NT2/D1 (cell line): ENCODE data around the gene TBC1D10A.

ENCODE experiments used
- DNase-seq: peaks from one replicate; pipeline ENCODE4 v3.0.0-alpha.2; 2011; ENCODE audit warnings: low read depth, low spot score
- H3K27me3 ChIP-seq: 2 replicates; pipeline ENCODE4 v1.6.0; 2011; ENCODE audit warnings: mild to moderate bottlenecking; ENCODE audit not compliant: insufficient read length, insufficient read depth
- H3K36me3 ChIP-seq: 2 replicates; pipeline ENCODE4 v1.6.1; 2011; ENCODE audit warnings: mild to moderate bottlenecking, low read length, mixed read lengths; ENCODE audit not compliant: insufficient read depth, insufficient read length
- H3K4me1 ChIP-seq: 2 replicates; pipeline ENCODE4 v1.5.1; 2011; ENCODE audit not compliant: insufficient read depth, insufficient read length
- H3K4me3 ChIP-seq: 2 replicates; pipeline ENCODE4 v1.5.1; 2011; ENCODE audit warnings: low read depth; ENCODE audit not compliant: insufficient read length
- H3K9ac ChIP-seq: 2 replicates; pipeline ENCODE4 v1.6.0; 2011; ENCODE audit warnings: low read depth; ENCODE audit not compliant: insufficient read length
- H3K9me3 ChIP-seq: 2 replicates; pipeline ENCODE4 v1.5.1; 2011; ENCODE audit warnings: mild to moderate bottlenecking, low read length; ENCODE audit not compliant: insufficient read depth
- SUZ12 ChIP-seq: IDR thresholded peaks from 2 replicates; pipeline ENCODE4 v1.6.1; 2011; ENCODE audit not compliant: insufficient read length, insufficient read depth; ENCODE audit errors: extremely low read depth
- YY1 ChIP-seq: IDR thresholded peaks from 2 replicates; pipeline ENCODE4 v1.6.1; 2011; ENCODE audit not compliant: insufficient read length, insufficient read depth
- ZNF274 ChIP-seq: IDR thresholded peaks from 2 replicates; pipeline ENCODE4 v1.6.1; 2011; ENCODE audit warnings: mild to moderate bottlenecking, low read depth, low read length

Gene TBC1D10A

DNA sequence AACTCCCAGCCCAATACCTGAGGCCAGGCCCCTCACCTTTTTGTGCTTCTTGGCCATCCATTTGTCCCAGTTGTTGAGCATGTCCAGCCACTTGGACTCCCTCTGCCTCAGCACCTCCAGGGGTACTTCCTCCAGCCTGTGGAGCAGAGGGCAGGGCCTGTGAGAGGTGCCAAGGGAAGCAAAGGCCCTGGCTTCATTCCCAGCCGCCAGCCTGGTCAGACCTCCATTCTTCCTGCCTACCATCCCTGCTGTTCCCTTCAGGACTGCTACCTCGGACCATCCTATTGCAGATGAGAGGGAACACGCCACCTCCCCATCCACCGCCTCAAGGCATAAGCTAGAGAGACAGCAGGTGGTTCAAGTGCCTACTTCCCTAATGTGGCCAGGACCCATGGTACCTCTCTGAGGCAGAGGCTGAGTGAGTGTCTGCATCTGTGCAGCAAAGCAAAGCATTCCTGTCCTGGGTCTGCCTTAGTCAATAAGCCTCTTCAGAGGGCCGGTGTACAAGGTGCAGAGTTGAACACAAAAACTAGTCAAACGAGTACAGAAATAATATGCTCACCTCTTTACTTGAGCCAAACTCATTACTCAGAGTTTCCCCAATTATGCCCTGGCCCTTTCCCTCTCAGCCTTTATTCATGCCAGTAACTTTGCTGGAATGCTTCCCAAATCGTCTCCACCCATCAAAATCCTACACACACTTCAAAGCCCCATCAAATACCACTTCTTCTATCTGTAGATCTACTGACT, 22.1 kb downstream of the TBC1D10A start:
- peaks cover 16% of the 10 kb centered on the region for H3K4me1 ChIP-seq
- no peaks in the 10 kb centered on the region for H3K27me3 ChIP-seq
- no peak for DNase-seq
- H3K9me3 ChIP-seq, result no peaks in the 10 kb centered on the region
- no peak for TF ChIP-seq SUZ12
- no peak for TF ChIP-seq YY1
- H3K36me3 ChIP-seq, result peaks cover 20% of the 10 kb centered on the region
- H3K4me3 ChIP-seq, result no peak overlapping the region
- no peak overlapping the region for H3K9ac ChIP-seq

DNA sequence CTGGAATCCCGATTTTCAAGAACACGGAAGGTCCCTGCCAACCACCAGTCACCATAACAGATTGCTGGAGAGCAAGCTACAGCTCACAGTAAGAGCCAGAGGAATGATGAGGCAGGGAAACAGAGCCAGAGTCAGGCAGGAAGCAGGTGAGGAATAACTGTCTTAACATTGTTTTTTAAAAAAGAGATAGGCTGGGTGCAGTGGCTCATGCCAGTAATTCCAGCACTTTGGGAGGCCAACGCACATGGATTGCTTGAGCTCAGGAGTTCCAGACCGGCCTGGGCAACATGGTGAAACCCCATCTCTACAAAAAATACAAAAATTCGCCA, 24.0 kb downstream of the TBC1D10A start:
- TF ChIP-seq SUZ12 (no peak), YY1 (no peak), ZNF274 (no peak)
- Histone ChIP-seq H3K27me3 (no peaks in the 10 kb centered on the region), H3K36me3 (peaks cover 34% of the 10 kb centered on the region), H3K9ac (no peak overlapping the region), H3K9me3 (no peaks in the 10 kb centered on the region), H3K4me1 (peaks cover 16% of the 10 kb centered on the region), H3K4me3 (no peak overlapping the region)
- no peak for DNase-seq

DNA sequence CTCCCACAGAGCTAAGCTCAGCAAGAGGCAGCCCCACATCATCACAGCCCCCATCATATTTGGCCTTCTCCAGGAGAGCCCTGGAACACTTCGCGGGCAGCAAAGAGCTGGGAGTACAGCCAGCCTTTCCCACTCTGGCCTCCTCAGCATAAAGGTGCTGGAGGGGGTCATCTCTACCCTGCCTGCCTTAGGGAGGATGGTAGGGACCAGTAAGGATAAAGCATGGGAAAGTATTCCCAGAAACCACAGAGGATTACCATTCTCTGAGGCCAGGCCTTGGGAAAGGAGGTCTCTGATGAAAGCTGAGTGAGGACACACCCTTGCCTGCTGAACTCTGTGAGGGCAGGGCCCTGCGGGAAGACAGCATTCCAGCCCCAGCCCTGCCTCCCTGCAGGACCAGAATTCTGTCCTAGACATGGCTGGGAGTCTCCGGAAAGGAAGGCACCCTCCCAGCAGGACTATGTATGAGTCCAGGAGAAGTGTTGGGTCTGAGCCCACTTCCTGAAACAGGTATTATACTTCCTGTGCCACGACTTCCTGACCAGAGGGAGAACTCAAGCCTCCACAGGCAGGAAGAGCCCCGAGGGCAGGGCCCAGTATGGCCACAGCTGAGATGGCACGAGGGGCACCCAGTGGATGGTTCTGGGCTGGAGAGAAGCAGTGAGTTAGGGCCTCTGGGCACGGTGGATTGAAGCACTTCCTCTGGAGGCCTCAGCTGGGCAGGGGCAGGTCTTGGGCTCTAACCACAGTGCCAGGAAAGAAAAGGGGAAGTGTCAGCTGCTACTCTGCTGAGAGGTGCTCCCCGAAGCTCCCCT, 24.5 kb downstream of the TBC1D10A start:
- no peak for DNase-seq
- Histone ChIP-seq H3K27me3 (no peaks in the 10 kb centered on the region), H3K36me3 (peaks cover 39% of the 10 kb centered on the region), H3K4me1 (peaks cover 18% of the 10 kb centered on the region), H3K4me3 (no peak overlapping the region), H3K9ac (no peak overlapping the region), H3K9me3 (no peaks in the 10 kb centered on the region)
- TF ChIP-seq SUZ12, result no peak
- TF ChIP-seq YY1, result no peak
- no peak for TF ChIP-seq ZNF274

DNA sequence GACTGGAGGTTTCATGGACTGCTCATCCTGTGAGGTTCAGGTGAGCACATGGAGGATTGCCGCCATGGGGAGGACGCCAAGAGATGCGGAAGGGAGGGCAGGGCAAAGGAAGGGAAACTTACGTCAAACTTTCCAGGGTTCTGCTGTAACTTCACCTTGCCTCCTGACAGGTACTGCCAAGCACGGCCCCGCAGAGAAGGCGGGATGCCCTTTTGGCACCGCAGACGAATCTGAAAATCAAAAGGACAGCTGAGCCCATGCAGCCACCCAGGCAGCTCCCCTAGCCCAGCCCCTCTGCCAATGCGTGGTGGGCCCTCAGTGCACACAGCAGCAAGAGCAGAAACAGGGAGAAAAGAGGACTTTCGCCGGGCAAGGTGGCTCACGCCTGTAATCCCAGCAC, 27.4 kb downstream of the TBC1D10A start:
- H3K9ac ChIP-seq, result no peak overlapping the region
- peaks cover 64% of the 10 kb centered on the region for H3K36me3 ChIP-seq
- no peaks in the 10 kb centered on the region for H3K27me3 ChIP-seq
- TF ChIP-seq SUZ12 (no peak), YY1 (no peak), ZNF274 (no peak)
- no peaks in the 10 kb centered on the region for H3K9me3 ChIP-seq
- peaks cover 13% of the 10 kb centered on the region for H3K4me1 ChIP-seq
- no peak overlapping the region for H3K4me3 ChIP-seq
- DNase-seq, result no peak

DNA sequence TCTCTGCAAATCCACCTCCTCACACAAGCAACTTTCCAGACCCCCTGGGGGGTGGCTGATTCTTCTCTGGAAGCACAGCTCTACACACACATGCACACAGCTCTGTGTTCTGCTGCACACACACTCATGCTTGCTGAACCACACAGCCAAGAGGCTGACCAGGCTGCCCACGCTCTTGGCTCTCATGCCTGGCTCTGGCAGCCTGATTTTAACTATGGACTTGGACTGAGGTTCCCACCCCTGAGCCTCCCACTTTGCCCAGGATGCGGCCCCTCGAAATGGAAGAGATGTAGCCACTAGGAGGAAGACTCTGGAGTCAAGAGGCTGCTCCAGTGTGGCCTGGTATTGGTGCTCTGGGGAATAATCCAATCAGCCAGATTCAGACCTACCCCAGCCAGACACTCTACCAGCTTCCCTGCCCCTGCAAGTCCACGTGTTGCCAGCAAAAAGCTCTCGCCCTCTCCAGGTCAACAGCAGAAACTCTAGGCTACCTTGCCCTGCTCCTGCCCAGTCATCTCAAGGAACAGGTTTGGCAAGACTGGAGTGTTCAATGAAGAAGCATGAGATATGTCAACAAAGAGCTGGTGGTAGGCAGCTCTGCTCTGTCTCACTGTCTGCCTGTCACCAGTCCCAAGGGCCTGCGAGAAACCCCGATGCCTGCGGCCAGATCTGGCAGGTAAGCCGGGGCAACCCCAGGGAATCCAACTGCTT, 28.6 kb downstream of the TBC1D10A start:
- no peak overlapping the region for H3K4me3 ChIP-seq
- H3K9ac ChIP-seq, result no peak overlapping the region
- no peaks in the 10 kb centered on the region for H3K27me3 ChIP-seq
- DNase-seq, result no peak
- no peak for TF ChIP-seq SUZ12
- no peak for TF ChIP-seq ZNF274
- TF ChIP-seq YY1, result no peak
- H3K36me3 ChIP-seq, result peaks cover 66% of the 10 kb centered on the region
- H3K9me3 ChIP-seq, result no peaks in the 10 kb centered on the region
- H3K4me1 ChIP-seq, result peaks cover 13% of the 10 kb centered on the region

DNA sequence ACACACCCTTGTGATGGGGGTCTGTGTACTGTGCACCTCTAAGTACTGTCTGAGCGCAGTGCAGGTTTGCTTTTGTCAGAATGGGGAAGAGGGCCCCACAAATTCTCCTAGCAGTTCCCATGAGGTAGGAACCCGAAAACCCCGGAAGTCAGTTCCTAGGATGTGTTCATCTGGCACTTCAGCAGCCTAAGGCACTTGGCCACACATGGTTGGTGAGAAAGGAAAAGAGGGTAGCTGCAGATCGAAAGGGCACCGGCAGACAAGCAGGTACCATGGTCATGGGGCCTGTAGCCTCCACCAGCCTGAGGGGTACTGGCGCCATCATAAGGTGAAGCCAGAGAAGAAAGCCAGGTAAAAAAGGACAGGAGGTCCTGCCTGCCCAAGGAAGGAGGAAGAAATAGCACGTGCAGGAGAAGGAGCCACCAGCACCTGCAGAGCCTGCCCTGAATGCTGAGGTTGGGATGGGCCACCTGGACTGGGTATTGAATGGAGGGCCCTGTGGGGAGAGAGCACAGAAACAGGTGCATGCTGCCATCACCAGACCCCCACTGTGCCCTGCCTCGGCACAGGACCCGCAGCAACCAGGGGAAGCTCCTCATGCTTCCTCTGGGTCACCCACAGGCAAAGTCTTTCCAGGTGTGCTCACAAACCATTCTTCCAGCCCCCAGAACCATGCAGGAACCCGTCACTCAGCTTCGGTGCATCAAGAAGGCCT, 29.3 kb downstream of the TBC1D10A start:
- TF ChIP-seq YY1 (no peak), SUZ12 (no peak), ZNF274 (no peak)
- Histone ChIP-seq H3K9ac (no peak overlapping the region), H3K36me3 (peaks cover 73% of the 10 kb centered on the region), H3K9me3 (no peaks in the 10 kb centered on the region), H3K4me3 (no peak overlapping the region), H3K4me1 (peaks cover 11% of the 10 kb centered on the region), H3K27me3 (no peaks in the 10 kb centered on the region)
- DNase-seq, result no peak
